Activated CD8-positive, alpha-beta memory T cell treated with anti-CD3 and anti-CD28 coated beads, Interleukin-2, amount 50 U/mL, for 24 hours (primary cell): ENCODE data around the gene UBALD1.

ENCODE experiments used
- DNase-seq: peaks from one replicate; pipeline ENCODE4 v3.0.0-alpha.2; 2020; ENCODE audit errors: extremely low read depth

Gene UBALD1

GRCh38 chr16:4614571-4615383, at the start of gene UBALD1:
Gene UBALD1, minus strand, starts transcription at chr16:4614888. Its CDS starts 91 bp downstream, at chr16:4614797.
- DNase-seq, result peak; percentile 50

- no peak for DNase-seq
These were observed 49.2 kb upstream of the UBALD1 start for GRCh38 chr16:4663777-4664465.

- DNase-seq, result no peak
These were observed 48.7 kb upstream of the UBALD1 start for GRCh38 chr16:4663465-4663776.

- DNase-seq, result no peak
These were observed 47.0 kb upstream of the UBALD1 start for GRCh38 chr16:4661661-4662060.

GRCh38 chr16:4660454-4661007, 45.8 kb upstream of the UBALD1 start:
- peak; percentile 58 for DNase-seq

GRCh38 chr16:4659363-4660353, 45.0 kb upstream of the UBALD1 start:
- DNase-seq, result no peak

- DNase-seq, result no peak
These were observed 42.3 kb upstream of the UBALD1 start for GRCh38 chr16:4656695-4657686.

GRCh38 chr16:4656221-4656620, 41.5 kb upstream of the UBALD1 start:
- DNase-seq, result no peak

GRCh38 chr16:4655801-4656200, 41.1 kb upstream of the UBALD1 start:
- no peak for DNase-seq

GRCh38 chr16:4654964-4655590, 40.4 kb upstream of the UBALD1 start:
- no peak for DNase-seq

GRCh38 chr16:4654011-4654963, 39.6 kb upstream of the UBALD1 start:
- DNase-seq, result no peak

- no peak for DNase-seq
These were observed 37.9 kb upstream of the UBALD1 start for GRCh38 chr16:4652561-4652960.

GRCh38 chr16:4651827-4652226, 37.1 kb upstream of the UBALD1 start:
- no peak for DNase-seq

- DNase-seq, result peak; percentile 38
These were observed 35.9 kb upstream of the UBALD1 start for GRCh38 chr16:4650443-4651074.

GRCh38 chr16:4649744-4650442, 35.2 kb upstream of the UBALD1 start:
- no peak for DNase-seq

- DNase-seq, result no peak
These were observed 34.2 kb upstream of the UBALD1 start for GRCh38 chr16:4648917-4649316.

GRCh38 chr16:4647644-4647980, 32.9 kb upstream of the UBALD1 start:
- DNase-seq, result no peak
